Measurements from ENCODE around the gene KCNH6. TPM values are rescaled to one million over a fixed set of nuclear protein-coding genes. Genes with fewer than 3 reads are reported as not detected.

KCNH6 gene
- total RNA-seq, 2 experiments from 2014 or later, result not detected

GRCh38 chr17:63491977-63492618 lies 31.1 kb upstream of the KCNH6 start:
- Mint-ChIP-seq H3K4me3 (no peak overlapping the region), H3K27ac (no peak overlapping the region), H3K9me3 (no peaks in the 10 kb centered on the region), H3K36me3 (ENCODE audit: low read depth) (no peaks in the 10 kb centered on the region), H3K4me1 (ENCODE audit: low read depth) (no peaks in the 10 kb centered on the region), H3K27me3 (no peaks in the 10 kb centered on the region)
- CTCF ChIA-PET, result no interaction called here
- intact Hi-C loops (cut with DNase I, micrococcal nuclease), result no loop called here
- H3K27ac ChIP-seq (ENCODE audit: low read depth in 1 of 2, low read length in 2 of 2), result no peak overlapping the region
- H3K4me1 ChIP-seq (ENCODE audit: insufficient read depth, low read length), result no peaks in the 10 kb centered on the region
- H3K4me3 ChIP-seq (ENCODE audit: low read length), result no peak overlapping the region
- TF ChIP-seq, protein P1, sequence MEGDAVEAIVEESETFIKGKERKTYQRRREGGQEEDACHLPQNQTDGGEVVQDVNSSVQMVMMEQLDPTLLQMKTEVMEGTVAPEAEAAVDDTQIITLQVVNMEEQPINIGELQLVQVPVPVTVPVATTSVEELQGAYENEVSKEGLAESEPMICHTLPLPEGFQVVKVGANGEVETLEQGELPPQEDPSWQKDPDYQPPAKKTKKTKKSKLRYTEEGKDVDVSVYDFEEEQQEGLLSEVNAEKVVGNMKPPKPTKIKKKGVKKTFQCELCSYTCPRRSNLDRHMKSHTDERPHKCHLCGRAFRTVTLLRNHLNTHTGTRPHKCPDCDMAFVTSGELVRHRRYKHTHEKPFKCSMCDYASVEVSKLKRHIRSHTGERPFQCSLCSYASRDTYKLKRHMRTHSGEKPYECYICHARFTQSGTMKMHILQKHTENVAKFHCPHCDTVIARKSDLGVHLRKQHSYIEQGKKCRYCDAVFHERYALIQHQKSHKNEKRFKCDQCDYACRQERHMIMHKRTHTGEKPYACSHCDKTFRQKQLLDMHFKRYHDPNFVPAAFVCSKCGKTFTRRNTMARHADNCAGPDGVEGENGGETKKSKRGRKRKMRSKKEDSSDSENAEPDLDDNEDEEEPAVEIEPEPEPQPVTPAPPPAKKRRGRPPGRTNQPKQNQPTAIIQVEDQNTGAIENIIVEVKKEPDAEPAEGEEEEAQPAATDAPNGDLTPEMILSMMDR (IDR thresholded peaks at IDR 0.05), result no peak
- no peak for DNase-seq
- H3K9me3 ChIP-seq (ENCODE audit: control insufficient read depth in 1 of 2, insufficient read depth in 1 of 2, low read length in 2 of 2), result no peaks in the 10 kb centered on the region
- no peaks in the 10 kb centered on the region for H3K27me3 ChIP-seq (ENCODE audit: control insufficient read depth in 1 of 2, insufficient read depth in 2 of 2, low read length in 2 of 2)
- POLR2A ChIA-PET, result no interaction called here
- no peak for ATAC-seq (ENCODE audit: poor library complexity)
- H3K36me3 ChIP-seq (ENCODE audit: insufficient read depth, low read length), result no peaks in the 10 kb centered on the region

DNA sequence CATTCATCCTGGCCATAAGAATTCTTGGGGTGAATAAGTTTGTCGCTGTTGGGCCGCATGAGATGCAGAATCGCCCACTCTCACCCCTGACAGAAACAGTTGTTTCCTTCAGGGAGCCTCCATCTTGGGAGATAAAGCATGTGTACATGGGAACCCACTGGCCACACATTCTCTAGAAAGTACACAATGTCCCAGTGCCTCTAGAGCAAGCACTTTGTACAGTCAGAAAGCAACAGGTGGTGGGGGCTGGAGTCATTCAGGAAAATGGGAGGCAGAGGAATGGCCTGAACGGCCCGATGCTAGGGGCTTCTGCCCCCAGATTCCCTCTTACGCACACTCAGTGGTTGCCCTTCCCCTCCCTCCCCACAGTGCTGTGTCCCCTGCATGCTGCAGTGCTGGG lies 30.2 kb upstream of the KCNH6 start:
- Mint-ChIP-seq H3K4me1 (ENCODE audit: low read depth) (no peaks in the 10 kb centered on the region), H3K27me3 (no peaks in the 10 kb centered on the region), H3K27ac (no peak overlapping the region), H3K9me3 (no peaks in the 10 kb centered on the region), H3K36me3 (ENCODE audit: low read depth) (no peaks in the 10 kb centered on the region), H3K4me3 (no peak overlapping the region)
- Histone ChIP-seq H3K4me1 (ENCODE audit: insufficient read depth, low read length) (no peaks in the 10 kb centered on the region), H3K36me3 (ENCODE audit: insufficient read depth, low read length) (no peaks in the 10 kb centered on the region), H3K27ac (ENCODE audit: low read depth in 1 of 2, low read length in 2 of 2) (no peak overlapping the region), H3K27me3 (ENCODE audit: control insufficient read depth in 1 of 2, insufficient read depth in 2 of 2, low read length in 2 of 2) (no peaks in the 10 kb centered on the region), H3K4me3 (ENCODE audit: low read length) (no peak overlapping the region), H3K9me3 (ENCODE audit: control insufficient read depth in 1 of 2, insufficient read depth in 1 of 2, low read length in 2 of 2) (no peaks in the 10 kb centered on the region)
- ATAC-seq (ENCODE audit: poor library complexity) (no peak), DNase-seq (no peak)
- ChIA-PET POLR2A (no interaction called here), CTCF (no interaction called here)
- intact Hi-C loops (cut with DNase I, micrococcal nuclease), result no loop called here
- TF ChIP-seq, protein P1 (IDR thresholded peaks at IDR 0.05), result no peak

DNA sequence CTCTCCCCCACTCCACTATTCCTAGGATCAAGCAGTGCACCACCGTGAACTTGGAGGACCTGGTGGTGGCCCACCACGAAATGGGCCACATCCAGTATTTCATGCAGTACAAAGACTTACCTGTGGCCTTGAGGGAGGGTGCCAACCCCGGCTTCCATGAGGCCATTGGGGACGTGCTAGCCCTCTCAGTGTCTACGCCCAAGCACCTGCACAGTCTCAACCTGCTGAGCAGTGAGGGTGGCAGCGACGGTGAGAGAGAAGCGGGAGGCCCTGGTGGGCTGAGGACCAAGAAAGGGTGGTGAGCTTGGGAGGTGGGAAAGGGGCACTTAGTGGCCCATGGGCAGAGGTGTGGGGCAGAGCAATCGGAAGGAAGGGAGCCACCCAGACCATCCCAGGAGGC lies 29.7 kb upstream of the KCNH6 start:
- no peaks in the 10 kb centered on the region for H3K9me3 ChIP-seq (ENCODE audit: control insufficient read depth in 1 of 2, insufficient read depth in 1 of 2, low read length in 2 of 2)
- ChIA-PET CTCF (no interaction called here), POLR2A (no interaction called here)
- H3K36me3 ChIP-seq (ENCODE audit: insufficient read depth, low read length), result no peaks in the 10 kb centered on the region
- Mint-ChIP-seq H3K27ac (no peak overlapping the region), H3K4me1 (ENCODE audit: low read depth) (no peaks in the 10 kb centered on the region), H3K9me3 (no peaks in the 10 kb centered on the region), H3K4me3 (no peak overlapping the region), H3K27me3 (no peaks in the 10 kb centered on the region), H3K36me3 (ENCODE audit: low read depth) (no peaks in the 10 kb centered on the region)
- H3K4me3 ChIP-seq (ENCODE audit: low read length), result no peak overlapping the region
- ATAC-seq (ENCODE audit: poor library complexity), result no peak
- intact Hi-C loops (cut with DNase I, micrococcal nuclease), result no loop called here
- TF ChIP-seq, protein P1 (IDR thresholded peaks at IDR 0.05), result no peak
- no peak for DNase-seq
- H3K27ac ChIP-seq (ENCODE audit: low read depth in 1 of 2, low read length in 2 of 2), result no peak overlapping the region
- H3K27me3 ChIP-seq (ENCODE audit: control insufficient read depth in 1 of 2, insufficient read depth in 2 of 2, low read length in 2 of 2), result no peaks in the 10 kb centered on the region
- H3K4me1 ChIP-seq (ENCODE audit: insufficient read depth, low read length), result no peaks in the 10 kb centered on the region

Data from CD4-positive, alpha-beta T cell (primary cell).